ENCODE results near the gene PSPH. TPM values are rescaled to one million over a fixed set of nuclear protein-coding genes. Genes with fewer than 3 reads are reported as not detected.
"Not testable (repeated sequence)": the region's sequence is repeated elsewhere in the genome, so short reads cannot be mapped to it uniquely, and the experiment has no call there.

The PSPH gene
- total RNA-seq, result 16.2 TPM

DNA sequence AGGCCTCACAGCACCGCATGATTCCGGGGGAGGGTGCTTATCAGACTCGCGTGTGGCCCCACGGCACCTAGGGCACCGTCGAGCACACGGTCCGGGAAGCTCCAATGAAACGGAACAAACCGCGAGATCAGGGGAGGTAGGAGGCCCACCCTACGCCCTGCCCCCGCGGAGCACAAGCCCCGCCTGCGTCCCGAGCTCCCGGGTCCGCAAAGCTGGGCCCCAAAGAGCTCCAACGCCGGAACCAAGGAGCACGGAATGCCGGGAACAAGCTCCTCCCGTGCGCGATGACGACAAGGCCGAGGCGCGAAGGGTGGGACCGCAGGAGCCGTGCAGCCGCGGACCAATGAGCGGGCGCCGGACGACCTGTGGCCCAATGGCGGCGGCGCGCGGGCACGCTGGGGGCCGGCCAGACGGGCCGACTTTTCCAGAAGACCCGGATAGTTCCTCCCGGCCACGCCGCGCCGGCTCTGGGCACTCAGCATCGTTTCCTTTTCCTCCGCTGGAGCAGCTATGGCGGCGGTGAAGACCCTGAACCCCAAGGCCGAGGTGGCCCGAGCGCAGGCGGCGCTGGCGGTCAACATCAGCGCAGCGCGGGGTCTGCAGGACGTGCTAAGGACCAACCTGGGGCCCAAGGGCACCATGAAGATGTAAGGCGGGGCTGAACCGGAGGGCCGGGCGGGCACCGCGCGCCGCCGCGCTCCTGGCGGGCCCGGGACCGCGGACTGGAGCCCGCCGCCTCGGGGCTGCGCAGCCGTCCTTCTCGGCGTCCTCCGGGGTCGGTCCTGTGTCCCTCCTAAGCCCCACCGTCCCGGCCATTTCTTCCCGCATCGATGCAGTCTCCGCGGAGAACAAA lies at the start of gene PSPH, which contains the start of gene CCT6A:
Gene PSPH (minus strand): TSS at position 106 of the 853 bp plus-strand sequence. CDS start 30,232 bp downstream, outside the sequence.
Gene CCT6A (plus strand): TSS at position 427 of the 853 bp plus-strand sequence. CDS start 84 bp downstream, at position 511.
- DNase-seq, result peak; percentile 99

DNA sequence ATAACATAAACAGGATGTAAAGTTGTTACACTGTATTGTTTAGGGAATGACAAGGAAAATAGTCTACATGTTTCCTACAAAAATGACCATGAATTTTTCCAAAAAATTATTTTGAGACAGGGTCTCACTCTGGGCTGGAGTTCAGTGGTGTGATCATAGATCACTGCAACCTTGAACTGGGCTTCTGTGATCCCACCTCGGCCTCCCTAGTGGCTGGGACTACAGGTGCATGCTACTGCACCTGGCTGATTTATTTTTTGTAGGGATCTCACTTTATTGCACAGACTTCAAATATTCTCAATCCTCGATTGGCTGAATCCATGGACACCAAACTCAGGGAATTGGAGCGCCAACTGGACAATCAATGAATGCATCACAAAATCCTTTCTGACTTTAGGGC lies 48.4 kb upstream of the PSPH start:
- DNase-seq, result no peak

DNA sequence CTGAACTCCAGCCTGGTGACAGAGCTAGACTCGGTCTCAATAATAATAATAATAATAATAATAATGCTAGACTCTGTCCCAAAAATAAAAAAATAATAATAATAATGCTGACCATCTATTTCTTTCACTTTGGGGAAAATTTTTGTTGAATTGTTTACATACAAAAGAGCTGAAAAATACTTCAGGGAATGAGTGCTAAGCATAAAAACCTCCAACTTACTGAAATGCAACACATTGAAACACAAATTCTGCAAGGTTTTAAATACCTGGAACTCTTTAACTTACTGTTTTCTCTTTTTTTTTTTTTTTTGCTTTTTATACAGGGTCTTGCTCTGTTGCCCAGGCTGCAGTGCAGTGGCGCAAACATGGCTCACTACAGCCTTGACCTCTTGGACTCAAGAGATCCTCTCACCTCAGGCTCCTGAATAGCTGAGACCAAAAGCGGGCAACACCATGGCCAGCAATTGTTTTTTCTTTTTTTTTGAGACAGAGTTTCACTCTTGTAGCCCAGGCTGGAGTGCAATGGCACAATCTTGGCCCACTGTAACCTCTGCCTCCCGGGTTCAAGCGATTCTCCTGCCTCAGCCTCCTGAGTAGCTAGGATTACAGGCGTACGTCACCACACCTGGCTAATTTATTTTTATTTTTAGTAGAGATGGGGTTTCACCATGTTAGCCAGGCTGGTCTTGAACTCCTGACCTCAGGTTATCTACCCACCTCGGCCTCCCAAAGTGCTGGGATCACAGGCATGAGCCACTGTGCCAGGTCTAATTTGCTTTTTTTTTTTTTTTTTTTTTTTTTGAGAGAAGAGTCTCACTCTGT lies 47.2 kb upstream of the PSPH start:
- DNase-seq, result not testable (repeated sequence)

DNA sequence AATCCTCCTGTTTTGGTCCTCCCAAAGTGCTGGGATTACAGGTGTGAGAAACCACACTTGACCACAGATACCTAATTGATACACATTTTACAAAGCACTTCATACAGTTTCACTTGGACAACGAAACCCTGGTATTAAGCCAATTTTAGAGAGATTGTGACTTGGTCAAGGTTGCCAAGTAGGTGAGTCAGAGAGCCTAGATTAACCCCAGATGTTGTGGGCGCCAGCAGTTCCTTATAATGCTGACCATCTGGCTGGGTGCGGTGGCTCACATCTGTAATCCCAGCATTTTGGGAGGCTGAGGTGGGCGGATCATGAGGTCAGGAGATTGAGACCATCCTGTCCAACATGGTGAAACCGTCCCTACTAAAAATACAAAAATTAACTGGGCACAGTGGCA lies 46.5 kb upstream of the PSPH start:
- DNase-seq, result no peak

DNA sequence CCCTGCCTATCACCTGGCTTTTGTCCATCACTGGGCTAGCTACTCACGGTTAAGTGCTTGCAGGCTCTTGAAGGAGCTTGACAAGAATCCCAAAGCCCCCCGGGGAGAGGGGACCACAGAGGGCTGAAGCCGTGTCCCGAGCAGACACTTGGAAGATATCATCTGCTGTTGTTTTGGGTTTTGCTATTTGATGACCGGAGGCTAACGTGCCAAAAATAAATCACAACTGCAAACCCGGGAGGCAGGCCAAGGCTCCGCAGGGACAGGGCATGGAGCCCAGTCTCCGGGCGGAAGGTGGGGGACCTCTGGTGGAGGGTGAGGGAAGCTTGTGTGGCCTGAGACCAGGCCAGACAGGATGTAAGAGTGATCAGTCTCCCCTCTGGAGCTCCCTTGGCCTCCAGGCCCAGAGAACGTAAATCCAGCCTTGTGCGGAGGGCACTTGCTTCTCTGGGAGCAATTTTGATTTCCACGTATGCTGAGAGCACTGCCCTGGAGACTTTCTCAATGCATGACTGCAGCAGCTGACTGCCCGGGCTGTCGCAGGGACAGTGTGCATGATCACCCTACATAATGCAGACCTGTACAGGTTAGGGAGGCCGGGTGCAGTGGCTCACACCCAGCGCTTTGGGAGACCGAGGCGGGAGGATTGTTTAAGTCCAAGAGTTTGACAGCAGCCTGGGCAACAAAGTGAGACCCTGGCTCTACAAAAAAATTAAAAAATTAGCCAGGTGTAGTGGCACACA lies 41.7 kb upstream of the PSPH start, which contains the start of gene PHKG1:
Gene PHKG1 (minus strand): TSS at position 164 of the 743 bp plus-strand sequence. CDS start 4,011 bp downstream, outside the sequence.
- peak; percentile 88 for DNase-seq

DNA sequence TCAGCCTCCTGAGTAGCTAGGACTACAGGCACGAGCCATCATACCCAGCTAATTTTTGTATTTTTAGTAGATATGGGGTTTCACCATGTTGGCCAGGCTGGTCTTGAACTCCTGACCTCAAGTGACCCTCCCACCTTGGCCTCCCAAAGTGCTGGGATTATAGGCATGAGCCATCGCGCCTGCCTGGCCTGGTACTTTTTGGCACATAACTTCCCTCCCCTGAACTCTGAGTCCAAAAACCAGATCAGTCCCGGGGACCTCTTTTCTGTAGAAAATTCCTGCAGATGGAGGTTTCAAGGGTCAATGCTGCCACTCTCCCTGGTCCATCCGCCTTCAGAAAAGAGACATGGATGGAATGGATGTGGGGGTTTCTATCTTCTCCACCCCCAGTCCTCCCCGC lies 41.1 kb upstream of the PSPH start:
- DNase-seq, result not testable (repeated sequence)

DNA sequence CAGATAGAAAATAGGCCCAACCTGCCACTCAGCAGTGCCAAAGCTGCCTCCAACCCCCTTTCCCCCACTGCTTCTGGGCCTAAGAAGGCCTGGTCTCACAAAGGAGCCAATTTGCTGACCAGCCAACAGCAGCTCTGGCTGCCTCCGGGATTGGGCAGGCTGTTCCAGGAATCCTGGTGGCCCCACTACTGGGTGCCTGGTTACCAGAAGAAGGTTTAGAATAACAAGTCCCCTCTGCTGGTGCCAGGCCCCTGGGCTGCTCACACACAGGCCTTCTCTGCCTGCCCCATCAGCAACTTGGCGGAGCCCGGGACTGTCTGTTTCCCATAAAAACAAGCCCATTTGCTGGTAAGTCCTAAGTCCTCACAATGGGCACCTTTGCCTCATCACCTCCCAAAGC lies 40.3 kb upstream of the PSPH start:
- DNase-seq, result peak; percentile 50

DNA sequence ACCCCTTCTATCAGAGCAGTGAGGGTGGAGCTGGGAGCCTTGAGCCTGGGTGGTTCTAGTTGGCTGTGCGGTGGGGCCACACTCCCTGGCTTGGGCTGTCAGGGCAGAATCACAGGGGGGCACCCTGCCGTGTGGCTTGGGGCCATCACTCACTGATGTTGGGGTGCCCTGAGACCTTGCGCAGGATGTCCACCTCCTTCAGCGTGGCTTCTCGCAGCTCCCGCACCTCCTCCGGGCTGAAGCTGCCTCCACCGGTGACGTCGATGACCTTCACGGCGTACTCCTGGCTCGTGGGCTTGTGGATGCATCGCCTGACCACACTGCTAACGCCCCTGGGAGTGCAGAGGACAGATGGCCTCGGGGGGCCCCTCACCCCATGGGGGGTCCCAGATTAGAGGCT lies 36.2 kb upstream of the PSPH start:
- no peak for DNase-seq

DNA sequence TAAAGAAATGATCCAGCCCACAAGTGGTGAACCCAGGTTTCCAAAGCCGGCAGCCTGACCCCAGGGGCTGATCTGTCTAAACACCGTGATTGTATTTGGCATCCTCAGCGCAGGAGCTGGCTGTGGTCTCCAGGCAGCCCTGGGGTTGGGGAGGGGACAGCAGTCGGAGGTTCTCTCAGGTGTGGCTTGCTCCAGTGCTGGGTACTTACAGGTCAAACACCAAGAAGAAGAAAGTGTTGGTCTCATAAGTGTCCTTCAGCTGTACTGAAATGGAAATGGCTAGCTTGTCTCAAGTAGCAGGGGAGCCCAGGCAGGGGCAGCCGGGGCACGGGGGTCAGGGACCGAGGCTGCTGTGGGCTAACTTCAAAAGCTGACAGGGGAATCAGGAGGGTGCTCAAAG lies 35.5 kb upstream of the PSPH start:
- DNase-seq, result no peak

DNA sequence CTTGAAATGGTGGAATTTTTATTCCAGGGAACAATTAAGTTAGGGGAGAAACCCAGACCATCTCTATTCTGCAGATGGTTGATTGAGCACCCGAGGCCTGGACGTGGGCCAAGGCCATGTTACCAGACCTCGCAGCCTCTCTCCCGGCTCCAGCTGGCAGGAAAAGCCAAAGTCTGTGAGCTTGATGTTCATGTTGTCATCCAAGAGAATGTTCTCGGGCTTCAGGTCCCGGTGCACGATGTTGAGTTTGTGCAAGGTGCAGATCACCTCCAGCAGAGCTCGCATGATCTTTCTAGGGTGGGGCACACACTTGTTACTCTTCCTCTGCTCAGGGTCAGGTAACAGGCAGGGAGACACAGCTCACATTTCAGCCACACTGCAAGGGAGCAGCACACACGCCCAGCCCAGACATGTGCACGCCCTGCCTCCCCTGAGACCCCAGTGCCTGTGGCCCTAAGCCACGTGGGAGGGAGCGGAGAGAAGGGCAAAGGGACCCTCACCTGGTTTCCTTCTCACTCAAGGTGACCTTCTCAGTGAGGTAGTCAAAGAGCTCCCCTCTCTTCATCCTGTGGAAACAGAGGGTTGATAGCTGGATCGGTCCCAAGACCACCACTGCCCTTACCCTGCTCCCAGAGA lies 32.0 kb upstream of the PSPH start:
- DNase-seq, result peak; percentile 82

DNA sequence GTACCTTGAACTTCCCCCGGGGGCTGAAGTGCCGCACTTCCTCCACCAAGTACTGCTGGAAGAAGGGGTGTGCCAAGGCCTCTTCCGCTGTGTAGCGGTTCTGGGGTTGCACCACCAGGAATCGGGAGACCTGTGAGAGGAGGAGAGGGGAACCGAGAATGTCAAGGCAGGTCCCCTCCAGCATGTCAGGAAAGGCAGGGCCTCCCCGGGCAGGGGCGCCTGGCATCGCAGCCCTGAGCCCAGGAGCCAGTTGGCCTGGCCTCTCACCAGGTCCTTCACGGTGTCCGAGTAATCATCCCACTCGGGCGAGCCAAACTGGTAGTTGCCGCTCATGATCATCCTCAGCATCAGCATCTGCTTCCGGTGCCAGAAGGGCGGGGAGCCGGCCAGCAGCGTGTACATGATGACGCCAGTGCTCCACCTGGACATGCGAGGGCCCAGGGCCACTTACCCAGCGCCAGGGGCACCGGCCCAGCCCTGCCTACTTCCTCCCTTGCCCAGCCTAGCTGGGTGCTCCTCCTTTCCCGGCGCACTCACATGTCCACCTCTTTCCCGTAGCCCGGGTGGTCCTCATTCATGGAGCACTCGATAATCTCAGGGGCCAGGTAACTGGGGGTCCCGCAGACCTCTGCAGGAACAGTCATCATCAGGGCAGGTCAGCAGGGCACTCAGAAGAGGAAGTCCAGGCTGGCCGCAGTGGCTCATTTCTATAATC lies 30.5 kb upstream of the PSPH start:
- DNase-seq, result no peak

DNA sequence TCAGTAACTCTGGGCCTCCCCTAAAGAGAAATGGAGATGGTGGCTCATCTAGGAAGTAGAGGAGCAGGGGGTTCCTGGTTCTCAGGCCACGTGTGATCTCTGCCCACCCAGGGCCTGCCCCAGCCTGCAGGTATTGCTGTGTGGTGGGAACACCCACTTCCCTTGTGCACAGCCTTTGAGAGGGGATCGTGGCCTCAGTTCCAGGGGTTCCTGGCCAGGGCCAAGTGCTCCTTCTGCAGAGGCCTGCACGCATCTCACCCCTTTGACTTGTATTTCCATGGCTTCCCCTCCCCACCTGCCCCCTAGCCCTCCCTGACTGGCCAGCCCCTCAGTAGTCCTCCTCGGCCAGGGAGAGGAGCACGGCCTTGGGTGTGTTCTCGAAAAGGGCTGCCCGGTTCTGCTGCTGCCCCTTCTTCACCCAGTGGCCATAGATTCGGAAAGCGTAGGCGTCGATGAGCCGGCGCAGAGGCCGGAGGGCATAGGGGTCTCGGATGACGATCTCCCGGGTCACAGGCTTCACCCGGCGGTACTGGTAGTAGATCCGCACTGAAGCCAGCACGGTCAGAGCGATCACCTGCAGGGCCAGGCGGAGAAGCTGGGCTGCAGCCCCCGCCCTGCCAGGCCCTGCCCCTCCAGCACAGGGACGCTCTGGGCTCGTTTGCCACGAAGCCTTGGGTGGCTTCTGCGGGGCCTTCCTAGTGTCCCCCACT lies 29.6 kb upstream of the PSPH start:
- DNase-seq, result not testable (repeated sequence)

DNA sequence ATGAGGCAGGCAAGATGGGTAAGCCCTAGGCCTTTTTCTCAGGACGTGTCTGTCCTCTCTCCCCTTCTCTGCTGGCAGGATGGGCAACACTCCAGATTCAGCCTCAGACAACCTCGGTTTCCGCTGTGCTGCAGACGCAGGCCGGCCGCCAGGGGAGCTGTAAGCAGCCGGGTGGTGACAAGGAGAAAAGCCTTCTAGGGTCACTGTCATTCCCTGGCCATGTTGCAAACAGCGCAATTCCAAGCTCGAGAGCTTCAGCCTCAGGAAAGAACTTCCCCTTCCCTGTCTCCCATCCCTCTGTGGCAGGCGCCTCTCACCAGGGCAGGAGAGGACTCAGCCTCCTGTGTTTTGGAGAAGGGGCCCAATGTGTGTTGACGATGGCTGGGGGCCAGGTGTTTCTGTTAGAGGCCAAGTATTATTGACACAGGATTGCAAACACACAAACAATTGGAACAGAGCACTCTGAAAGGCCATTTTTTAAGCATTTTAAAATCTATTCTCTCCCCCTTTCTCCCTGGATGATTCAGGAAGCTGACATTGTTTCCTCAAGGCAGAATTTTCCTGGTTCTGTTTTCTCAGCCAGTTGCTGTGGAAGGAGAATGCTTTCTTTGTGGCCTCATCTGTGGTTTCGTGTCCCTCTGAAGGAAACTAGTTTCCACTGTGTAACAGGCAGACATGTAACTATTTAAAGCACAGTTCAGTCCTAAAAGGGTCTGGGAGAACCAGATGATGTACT lies 28.4 kb upstream of the PSPH start:
- DNase-seq, result peak; percentile 58

DNA sequence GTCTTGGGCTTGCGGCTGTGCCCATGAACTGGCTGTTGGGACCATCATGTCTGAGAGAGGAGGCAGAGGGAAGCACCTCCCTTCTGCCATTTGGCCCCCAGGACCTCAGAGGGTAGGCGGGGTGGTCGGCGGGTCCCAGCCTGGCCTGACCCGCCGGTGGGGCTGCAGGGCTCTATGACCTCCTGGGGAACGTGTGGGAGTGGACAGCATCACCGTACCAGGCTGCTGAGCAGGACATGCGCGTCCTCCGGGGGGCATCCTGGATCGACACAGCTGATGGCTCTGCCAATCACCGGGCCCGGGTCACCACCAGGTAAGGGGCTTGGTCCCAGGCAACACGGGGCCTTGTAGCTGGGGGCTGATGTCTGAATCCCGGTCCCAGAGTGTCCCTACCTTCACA lies 27.0 kb upstream of the PSPH start:
- no peak for DNase-seq

DNA sequence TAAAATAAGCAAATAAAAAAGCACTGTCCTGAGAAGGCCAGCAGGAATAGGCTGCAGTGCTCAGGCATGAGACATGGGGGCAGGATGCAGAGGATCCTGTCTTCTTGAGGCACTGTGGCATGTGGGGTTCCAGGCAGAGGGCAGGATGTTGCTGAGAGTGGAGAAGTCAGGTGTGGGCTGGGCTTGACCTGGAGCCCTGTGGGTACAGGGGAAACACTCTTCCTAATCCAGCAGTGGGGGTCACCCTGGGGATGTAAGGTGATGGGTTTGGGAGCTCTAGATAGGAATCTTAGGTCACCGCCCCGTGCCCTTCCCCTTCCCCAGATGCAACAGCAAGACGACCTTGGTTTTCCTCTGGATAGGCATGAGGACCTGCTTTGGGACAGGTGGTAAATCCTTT lies 26.4 kb upstream of the PSPH start:
- no peak for DNase-seq

DNA sequence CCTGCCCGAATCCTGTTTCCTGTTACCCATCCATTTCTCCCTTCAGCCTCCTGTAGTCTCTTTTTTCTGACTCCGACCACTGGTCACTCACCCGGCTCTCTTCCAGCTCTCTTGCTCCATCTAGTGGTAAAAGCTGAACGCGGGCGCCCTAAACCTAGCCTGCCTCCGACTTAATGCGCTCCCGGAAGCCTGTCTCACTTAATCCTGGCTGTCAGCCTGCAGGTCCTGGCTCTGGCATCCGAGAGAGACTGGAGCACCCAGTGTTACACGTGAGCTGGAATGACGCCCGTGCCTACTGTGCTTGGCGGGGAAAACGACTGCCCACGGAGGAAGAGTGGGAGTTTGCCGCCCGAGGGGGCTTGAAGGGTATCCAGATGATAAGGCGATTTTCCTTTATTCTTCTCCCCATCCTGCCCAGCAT lies 23.1 kb upstream of the PSPH start:
- peak; percentile 88 for DNase-seq

DNA sequence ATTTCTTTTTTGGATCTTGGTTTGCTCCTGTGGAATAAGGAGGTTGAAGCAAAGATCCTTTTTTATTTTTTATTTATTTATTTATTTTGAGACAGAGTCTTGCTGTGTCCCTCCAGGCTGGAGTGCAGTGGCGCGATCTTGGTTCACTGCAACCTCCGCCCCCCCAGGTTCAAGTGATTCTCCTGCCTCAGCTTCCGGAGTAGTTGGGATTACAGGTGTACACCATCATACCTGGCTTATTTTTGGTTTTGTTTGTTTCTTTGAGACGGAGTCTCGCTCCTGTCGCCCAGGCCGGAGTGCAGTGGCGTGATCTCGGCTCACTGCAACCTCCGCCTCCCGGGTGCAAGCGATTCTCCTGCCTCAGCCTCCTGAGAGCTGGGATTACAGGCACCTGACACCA lies 15.1 kb upstream of the PSPH start:
- DNase-seq, result not testable (repeated sequence)

DNA sequence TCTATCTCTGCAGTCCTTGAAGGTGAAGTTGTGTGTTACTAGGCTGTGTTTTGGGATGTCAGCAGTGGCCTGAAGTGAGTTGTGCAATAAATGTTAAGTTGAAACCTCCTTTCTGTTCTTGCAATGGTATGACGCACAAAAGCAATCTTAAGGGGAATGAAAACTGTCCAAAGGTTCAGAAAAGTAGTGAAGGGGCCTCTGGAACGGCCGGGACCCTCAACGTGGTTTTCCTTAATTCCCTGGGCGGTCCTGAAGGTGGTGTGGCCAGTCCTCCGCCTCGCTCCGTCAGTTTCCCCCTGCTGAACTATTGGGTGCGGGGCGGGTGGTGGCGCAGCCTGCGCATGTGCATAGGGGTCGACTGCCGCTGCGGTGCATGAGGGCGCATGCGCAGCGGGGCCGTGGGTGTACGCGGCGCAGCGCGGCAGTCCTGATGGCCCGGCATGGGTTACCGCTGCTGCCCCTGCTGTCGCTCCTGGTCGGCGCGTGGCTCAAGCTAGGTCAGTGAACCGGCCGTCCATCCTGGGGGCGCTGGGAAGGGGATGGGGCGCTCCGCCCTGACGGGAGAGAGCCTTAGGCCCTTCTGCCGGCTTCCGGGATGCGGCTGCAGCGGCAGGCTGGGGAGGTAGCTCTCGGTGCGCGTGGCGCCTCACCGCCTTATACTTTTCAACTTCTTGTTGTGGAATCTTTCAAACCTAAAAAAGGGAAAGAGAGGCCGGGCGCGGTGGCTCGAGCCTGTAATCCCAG lies 12.8 kb upstream of the PSPH start, which contains the start of gene SUMF2:
Gene SUMF2 (plus strand): TSS at position 405 of the 744 bp plus-strand sequence. CDS start 26 bp downstream, at position 431.
- DNase-seq, result peak; percentile 97

DNA sequence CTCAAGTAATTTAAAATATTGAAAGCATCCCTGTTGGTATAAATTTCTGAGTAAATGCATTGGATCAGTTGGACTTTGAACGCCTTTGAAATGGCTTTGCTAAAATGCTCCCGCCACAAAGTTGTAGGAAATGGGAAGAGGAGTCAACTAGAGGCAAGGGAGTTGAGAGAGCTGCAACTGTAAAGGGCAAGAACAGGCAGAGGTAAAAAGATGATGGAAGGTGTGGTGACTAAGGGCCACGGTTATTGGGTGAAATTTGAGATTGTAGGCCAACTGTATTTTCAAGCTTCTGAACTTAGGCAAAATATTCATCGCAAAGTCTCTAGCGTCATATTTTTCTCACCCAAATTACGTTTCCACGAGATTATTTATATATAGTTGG lies 12.2 kb upstream of the PSPH start:
- no peak for DNase-seq

Data from tongue (tissue), 2 donors.